H1 (cell line): ENCODE data around the gene TMEM40. TPM values are rescaled to one million over a fixed set of nuclear protein-coding genes. Genes with fewer than 3 reads are reported as not detected.

ENCODE experiments used
- CTCF ChIA-PET: fragments of 300-600 bp; sonication (Branson Sonifier 250); formaldehyde crosslinking; loops from one replicate; lab custom pipeline; 2021; ENCODE audit not compliant: partially characterized antibody; lab: Charles Lee
- POLR2A ChIA-PET: fragments of 300-600 bp; sonication (Branson Sonifier 250); formaldehyde crosslinking; loops from one replicate; lab custom pipeline; 2021; ENCODE audit warnings: inconsistent platforms; ENCODE audit not compliant: partially characterized antibody; lab: Charles Lee
- DNase-seq, 2 experiments: peaks; one replicate each; pipeline versions ENCODE4 v3.0.0 to v3.0.0-alpha.2; 2010 to 2022; ENCODE audit warnings: low spot score in 2 of 2, low read depth in 1 of 2, mixed read lengths in 1 of 2
- FAIRE-seq: peaks from 2 replicates; lab custom pipeline; 2011; peaks lifted over from hg19 to GRCh38; lab: Jason Lieb, UNC
- H2AFZ ChIP-seq: 2 replicates; pipeline ENCODE4 v1.8.1; 2012; ENCODE audit warnings: low read length, inconsistent platforms
- H2AK5ac ChIP-seq: 2 replicates; pipeline ENCODE4 v1.6.1; 2013; ENCODE audit warnings: low read depth, low read length
- H2BK120ac ChIP-seq: replicated peaks from 2 replicates; pipeline ENCODE3; 2013; ENCODE audit warnings: low read depth, low read length, inconsistent platforms
- H2BK12ac ChIP-seq: 2 replicates; pipeline ENCODE4 v1.6.1; 2013; ENCODE audit warnings: low read depth, low read length
- H2BK15ac ChIP-seq: 2 replicates; pipeline ENCODE4 v1.6.1; 2013; ENCODE audit warnings: low read length
- H2BK20ac ChIP-seq: 2 replicates; pipeline ENCODE4 v1.6.1; 2013; ENCODE audit warnings: low read length
- H2BK5ac ChIP-seq: 2 replicates; pipeline ENCODE4 v1.6.1; 2013; ENCODE audit warnings: low read depth, low read length
- H3K14ac ChIP-seq: 2 replicates; pipeline ENCODE4 v1.6.1; 2013; ENCODE audit warnings: inconsistent platforms; ENCODE audit not compliant: insufficient read length
- H3K18ac ChIP-seq: 2 replicates; pipeline ENCODE4 v1.6.1; 2013; ENCODE audit warnings: low read length; ENCODE audit errors: extremely low read depth
- H3K23ac ChIP-seq: 2 replicates; pipeline ENCODE4 v1.6.1; 2013; ENCODE audit warnings: inconsistent platforms; ENCODE audit not compliant: insufficient read length
- H3K23me2 ChIP-seq: 2 replicates; pipeline ENCODE4 v1.6.1; 2013; ENCODE audit warnings: low read depth, low read length
- H3K27ac ChIP-seq: 2 replicates; pipeline ENCODE4 v1.6.1; 2011; ENCODE audit warnings: low read depth, low read length, inconsistent platforms
- H3K27me3 ChIP-seq, 4 experiments: replicated peaks in 1 of 4; 1 replicate in 1 of 4; 2 replicates in 3 of 4; pipeline versions ENCODE4 v1.6.1 to v1.8.1; 2011 to 2013; ENCODE audit warnings: low read length in 3 of 4, mild to moderate bottlenecking in 3 of 4, inconsistent platforms in 2 of 4, mixed read lengths in 2 of 4, moderate library complexity in 1 of 4; ENCODE audit not compliant: control insufficient read depth in 3 of 4, insufficient read depth in 3 of 4; ENCODE audit errors: extremely low read depth in 1 of 4
- H3K36me3 ChIP-seq, 4 experiments: 2 replicates each; pipeline versions ENCODE4 v1.6.1 to v1.8.1; 2011 to 2013; ENCODE audit warnings: mild to moderate bottlenecking in 4 of 4, low read length in 3 of 4, moderate library complexity in 2 of 4, control low read depth in 1 of 4, inconsistent platforms in 1 of 4; ENCODE audit not compliant: insufficient read depth in 4 of 4, control insufficient read depth in 2 of 4
- H3K4ac ChIP-seq: replicated peaks from 2 replicates; pipeline ENCODE3; 2013; ENCODE audit warnings: low read length, low read depth, mixed read lengths, inconsistent platforms; ENCODE audit not compliant: insufficient read length
- H3K4me1 ChIP-seq, 4 experiments: replicated peaks in 1 of 4; 1 replicate in 1 of 4; 2 replicates in 3 of 4; pipeline versions ENCODE4 v1.6.1 to v1.8.1; 2011 to 2013; ENCODE audit warnings: low read length in 3 of 4, inconsistent platforms in 2 of 4, mixed read lengths in 1 of 4; ENCODE audit not compliant: insufficient read depth in 4 of 4, control insufficient read depth in 3 of 4
- H3K4me2 ChIP-seq, 2 experiments: 2 replicates each; pipeline versions ENCODE4 v1.6.1 to v1.8.1; 2011 to 2013; ENCODE audit warnings: low read depth in 2 of 2, low read length in 2 of 2, control low read depth in 1 of 2, inconsistent platforms in 1 of 2, mild to moderate bottlenecking in 1 of 2; ENCODE audit not compliant: insufficient read depth in 1 of 2
- H3K4me3 ChIP-seq, 4 experiments: fragments of 200-600, 300-600 bp in 1 of 4; sonication (generic), shearing (Covaris generic), sonication (Bioruptor Twin) in 1 of 4; 2 replicates each; pipeline versions ENCODE4 v1.5.1 to v1.8.1; 2011 to 2016; ENCODE audit warnings: low read length in 4 of 4, low read depth in 3 of 4, control low read depth in 2 of 4, inconsistent platforms in 2 of 4, mild to moderate bottlenecking in 2 of 4, mixed read lengths in 1 of 4, moderate library complexity in 1 of 4; ENCODE audit not compliant: insufficient read depth in 2 of 4; ENCODE audit errors: extremely low read depth in 1 of 4
- H3K56ac ChIP-seq: replicated peaks from 2 replicates; pipeline ENCODE3; 2013; ENCODE audit warnings: low read depth, mild to moderate bottlenecking, mixed read lengths, low read length, inconsistent platforms; ENCODE audit not compliant: insufficient read length
- H3K79me1 ChIP-seq: 2 replicates; pipeline ENCODE4 v1.6.1; 2013; ENCODE audit warnings: low read depth, low read length, control low read depth
- H3K79me2 ChIP-seq, 2 experiments: 2 replicates each; pipeline versions ENCODE4 v1.6.1 to v1.8.1; 2012 to 2013; ENCODE audit warnings: low read length in 2 of 2, mild to moderate bottlenecking in 2 of 2, inconsistent platforms in 1 of 2; ENCODE audit not compliant: insufficient read depth in 2 of 2, control insufficient read depth in 1 of 2
- H3K9ac ChIP-seq, 4 experiments: replicated peaks in 1 of 4; 1 replicate in 1 of 4; 2 replicates in 3 of 4; pipeline versions ENCODE4 v1.6.1 to v1.8.1; 2011 to 2013; ENCODE audit warnings: low read depth in 3 of 4, low read length in 3 of 4, control low read depth in 2 of 4, mild to moderate bottlenecking in 2 of 4, moderate library complexity in 2 of 4, inconsistent platforms in 1 of 4; ENCODE audit errors: extremely low read depth in 1 of 4
- H3K9me3 ChIP-seq, 2 experiments: 2 replicates each; pipeline versions ENCODE4 v1.6.1 to v1.8.1; 2012 to 2013; ENCODE audit warnings: mild to moderate bottlenecking in 2 of 2, moderate library complexity in 2 of 2, control low read depth in 1 of 2, inconsistent platforms in 1 of 2, low read depth in 1 of 2, low read length in 1 of 2, mixed read lengths in 1 of 2; ENCODE audit not compliant: insufficient read depth in 2 of 2
- H4K20me1 ChIP-seq, 2 experiments: replicated peaks in 1 of 2; 2 replicates each; pipeline versions ENCODE3 to v1.8.1; 2011 to 2013; ENCODE audit warnings: inconsistent platforms in 2 of 2, low read length in 2 of 2, mild to moderate bottlenecking in 1 of 2; ENCODE audit not compliant: insufficient read depth in 2 of 2, control insufficient read depth in 1 of 2
- H4K5ac ChIP-seq: 2 replicates; pipeline ENCODE4 v1.6.1; 2013; ENCODE audit warnings: low read length, low read depth, mixed read lengths, inconsistent platforms; ENCODE audit not compliant: insufficient read length
- H4K8ac ChIP-seq: 2 replicates; pipeline ENCODE4 v1.8.0; 2013; ENCODE audit warnings: mild to moderate bottlenecking, moderate library complexity, low read length, inconsistent platforms; ENCODE audit not compliant: insufficient read depth; ENCODE audit errors: extremely low read depth
- H4K91ac ChIP-seq: replicated peaks from 2 replicates; pipeline ENCODE3; 2013; ENCODE audit warnings: low read length, mixed read lengths, inconsistent platforms; ENCODE audit not compliant: insufficient read length
- SIX5 ChIP-seq: IDR thresholded peaks from 2 replicates; pipeline ENCODE4 v1.6.1; 2011; ENCODE audit warnings: mild to moderate bottlenecking, low read depth, low read length
- SRF ChIP-seq: IDR thresholded peaks from 2 replicates; pipeline ENCODE4 v1.6.1; 2011; ENCODE audit warnings: mild to moderate bottlenecking, low read depth, low read length, moderate library complexity
- WGBS, 2 experiments: shearing (Covaris generic) in 1 of 2; methylation state at CpG; one replicate each; pipeline versions ENCODE4 v1.1.6 to v1.1.7; 2013 to 2015; ENCODE audit warnings: low lambda C conversion rate in 2 of 2, mixed read lengths in 2 of 2, inconsistent platforms in 1 of 2, low coverage in 1 of 2, missing lambda C conversion rate in 1 of 2; ENCODE audit not compliant: insufficient replicate concordance in 2 of 2, insufficient coverage in 1 of 2, insufficient read length in 1 of 2; ENCODE audit errors: extremely low coverage in 1 of 2, missing lambda C conversion rate in 1 of 2; 5-methylcytosine and 5-hydroxymethylcytosine counted together
- polyA plus RNA-seq, 7 experiments: library from polyadenylated mRNA; depleted of rRNA in 3 of 7; stranded (reverse) in 5 of 7; unstranded in 2 of 7; fragments of >200 nt in 5 of 7; fragments of 200-250 nt in 2 of 7; gene quantifications; 1 replicate in 5 of 7; 2 replicates in 1 of 7; 4 replicates in 1 of 7; pipeline versions ENCODE4 v1.2.1 to v1.2.3, GENCODE V29; 2011 to 2013; ENCODE audit warnings: missing spikeins in 2 of 7, mixed read lengths in 2 of 7
- total RNA-seq: library from RNA; stranded (reverse); fragmentation: NEBNext Ultra II Directional; extraction: Animal tissue kit (Norgen Biotek cat#: 25700); gene quantifications from 2 replicates; pipeline ENCODE4 v1.2.1, GENCODE V29; 2021
- TF ChIP-seq, protein P1 (sequence below): IDR thresholded peaks from 2 replicates; pipeline ENCODE4 v1.6.1; 2011; ENCODE audit warnings: low read depth, mild to moderate bottlenecking, low read length; ENCODE audit not compliant: insufficient read depth

TMEM40 gene
- total and polyA plus RNA-seq, 2 of the 8 experiments (the other 6 are each of a cell fraction or from before 2014, with no cell fraction given) = 0.18 TPM; not detected in 1

GRCh38 chr3:12803371-12803770 is 44.3 kb upstream of the TMEM40 start:
- TF ChIP-seq, protein P1, sequence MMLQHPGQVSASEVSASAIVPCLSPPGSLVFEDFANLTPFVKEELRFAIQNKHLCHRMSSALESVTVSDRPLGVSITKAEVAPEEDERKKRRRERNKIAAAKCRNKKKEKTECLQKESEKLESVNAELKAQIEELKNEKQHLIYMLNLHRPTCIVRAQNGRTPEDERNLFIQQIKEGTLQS = no peak
- TF ChIP-seq SRF (no peak), SIX5 (no peak)
- Histone ChIP-seq H4K20me1 (peaks cover 2% of the 10 kb centered on the region in 2 experiments), H4K91ac (no peak overlapping the region), H4K8ac (no peak overlapping the region), H2BK5ac (no peak overlapping the region), H3K9ac (no peak overlapping the region), H3K18ac (no peak overlapping the region), H2BK120ac (no peak overlapping the region), H3K14ac (no peak overlapping the region), H3K36me3 (peaks cover 0 to 11% (median 3%) of the 10 kb centered on the region in 4 experiments; a peak in 5 of 8 replicates), H3K9me3 (no peaks in the 10 kb centered on the region), H3K4ac (no peak overlapping the region), H3K4me2 (no peak overlapping the region), H2BK20ac (no peak overlapping the region), H3K79me2 (no peaks in the 10 kb centered on the region), H2AK5ac (no peak overlapping the region), H3K4me3 (no peak overlapping the region), H2BK15ac (no peak overlapping the region), H3K56ac (no peak overlapping the region), H4K5ac (no peak overlapping the region), H3K23me2 (no peaks in the 10 kb centered on the region), H2BK12ac (no peak overlapping the region), H3K27me3 (no peaks in the 10 kb centered on the region), H3K79me1 (no peaks in the 10 kb centered on the region), H2AFZ (no peak overlapping the region), H3K27ac (no peak overlapping the region), H3K4me1 (no peaks in the 10 kb centered on the region), H3K23ac (no peak overlapping the region)
- DNase-seq (no peak), FAIRE-seq (no peak)
- CTCF ChIA-PET = interaction anchor here (1.1 to 2.9 kb wide), 3 partner anchors 8 to 16 kb away, joined by 3 to 16 read pairs (median 4); no protein-coding TSS in a partner anchor
- POLR2A ChIA-PET = interaction anchor here (2.2 kb wide), 1 partner anchor 29 kb away, joined by 7 read pairs; no protein-coding TSS in a partner anchor
- 89% methylated on average over 12 of the region's 12 CpGs; no CpG with 5 or more reads in 1 of the 2 experiments for WGBS, 2 experiments
